Measurements from ENCODE around the gene PANK2. TPM values are rescaled to one million over a fixed set of nuclear protein-coding genes. Genes with fewer than 3 reads are reported as not detected.

PANK2 gene
- total and polyA plus RNA-seq, 2 experiments from 2014 or later = 36.1 to 72.0 TPM

DNA sequence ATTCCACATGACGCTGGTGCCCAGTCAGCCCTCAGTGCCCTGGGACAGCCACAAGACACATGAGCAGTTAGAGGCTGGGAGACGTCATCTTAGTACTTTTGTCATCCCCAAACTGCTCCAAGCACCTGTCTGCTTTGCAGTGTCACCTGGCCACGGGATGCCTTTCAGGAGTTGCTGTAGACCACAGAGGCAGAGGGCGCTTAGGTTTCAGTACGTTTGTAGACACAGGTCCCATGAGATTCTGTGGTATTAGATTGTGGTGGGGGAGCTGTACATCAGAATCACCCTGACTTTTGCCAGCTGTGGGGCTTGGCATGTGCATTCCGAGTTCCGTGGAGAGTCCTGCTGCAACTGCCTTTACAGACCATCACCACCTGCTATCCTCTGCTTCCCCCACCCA is 25.9 kb upstream of the PANK2 start:
- Histone ChIP-seq H3K36me3 (ENCODE audit: insufficient read depth) (peaks cover 7% of the 10 kb centered on the region), H3F3A (replicated peaks; ENCODE audit: low read depth) (no peaks in the 10 kb centered on the region), H3K27ac (ENCODE audit: low read depth) (no peak overlapping the region), H4K20me1 (replicated peaks; ENCODE audit: insufficient read depth) (no peaks in the 10 kb centered on the region), H3K9me2 (ENCODE audit: insufficient read depth) (no peaks in the 10 kb centered on the region), H3K27me3 (ENCODE audit: insufficient read depth) (no peaks in the 10 kb centered on the region), H3K4me2 (no peak overlapping the region), H3K4me3 (no peak overlapping the region), H2AFZ (no peak overlapping the region), H3K79me2 (replicated peaks; ENCODE audit: insufficient read depth) (no peaks in the 10 kb centered on the region), H3K4me1 (ENCODE audit: insufficient read depth) (no peaks in the 10 kb centered on the region)
- no peak overlapping the region for H3K4me3 Mint-ChIP-seq
- ATAC-seq (no peak), DNase-seq (ENCODE audit: low spot score) (no peak)
- peaks cover 10% of the 10 kb centered on the region for H3K27me3 Mint-ChIP-seq (ENCODE audit: insufficient read depth, low read depth, poor library complexity)
- peaks cover 50% of the 10 kb centered on the region for H3K36me3 Mint-ChIP-seq (ENCODE audit: low read depth)
- H3K4me1 Mint-ChIP-seq = no peaks in the 10 kb centered on the region
- no peak for TF ChIP-seq STAT1 (IDR thresholded peaks at IDR 0.05; ENCODE audit: unreplicated experiment)
- TF ChIP-seq CREB1 (CRISPR knock-in tag; IDR thresholded peaks at IDR 0.05; ENCODE audit: low read depth) = no peak
- TF ChIP-seq POLR2AphosphoS5 (IDR thresholded peaks at IDR 0.05; ENCODE audit: low read depth) = no peak
- no peak for TF ChIP-seq REST (IDR thresholded peaks at IDR 0.05; ENCODE audit: unreplicated experiment)
- TF ChIP-seq ZNF114 (CRISPR knock-in tag; IDR thresholded peaks at IDR 0.05) = no peak
- TF ChIP-seq NANOG (IDR thresholded peaks at IDR 0.05; ENCODE audit: borderline replicate concordance) = no peak
- no peak for TF ChIP-seq EZH2 (IDR thresholded peaks at IDR 0.05; ENCODE audit: low read depth, unreplicated experiment)
- H3K9me3 Mint-ChIP-seq = peaks cover 13% of the 10 kb centered on the region; the same call in 2 of the 3 replicates
- no peak overlapping the region for H3K27ac Mint-ChIP-seq

DNA sequence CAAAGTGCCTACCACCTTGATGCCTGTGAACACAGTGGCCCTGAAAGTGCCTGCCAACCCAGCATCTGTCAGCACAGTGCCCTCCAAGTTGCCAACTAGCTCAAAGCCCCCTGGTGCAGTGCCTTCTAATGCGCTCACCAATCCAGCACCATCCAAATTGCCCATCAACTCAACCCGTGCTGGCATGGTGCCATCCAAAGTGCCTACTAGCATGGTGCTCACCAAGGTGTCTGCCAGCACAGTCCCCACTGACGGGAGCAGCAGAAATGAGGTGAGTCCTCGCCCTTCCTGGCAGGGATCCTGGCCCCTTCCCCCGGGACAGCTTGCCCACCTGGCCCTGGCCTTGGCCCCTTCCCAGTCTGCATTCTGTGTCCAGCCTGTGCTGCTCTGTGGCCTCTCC is 24.7 kb upstream of the PANK2 start:
- Mint-ChIP-seq H3K27ac (no peak overlapping the region), H3K9me3 (peaks cover 13% of the 10 kb centered on the region; the same call in 2 of the 3 replicates), H3K4me1 (no peaks in the 10 kb centered on the region), H3K27me3 (ENCODE audit: insufficient read depth, low read depth, poor library complexity) (peaks cover 10% of the 10 kb centered on the region), H3K36me3 (ENCODE audit: low read depth) (peaks cover 44% of the 10 kb centered on the region), H3K4me3 (no peak overlapping the region)
- Histone ChIP-seq H3K79me2 (replicated peaks; ENCODE audit: insufficient read depth) (no peaks in the 10 kb centered on the region), H4K20me1 (replicated peaks; ENCODE audit: insufficient read depth) (no peaks in the 10 kb centered on the region), H3K9me2 (ENCODE audit: insufficient read depth) (no peaks in the 10 kb centered on the region), H3K4me2 (no peak overlapping the region), H3K27ac (ENCODE audit: low read depth) (no peak overlapping the region), H3K4me1 (ENCODE audit: insufficient read depth) (no peaks in the 10 kb centered on the region), H3K27me3 (ENCODE audit: insufficient read depth) (no peaks in the 10 kb centered on the region), H3K36me3 (ENCODE audit: insufficient read depth) (peaks cover 7% of the 10 kb centered on the region), H2AFZ (no peak overlapping the region), H3F3A (replicated peaks; ENCODE audit: low read depth) (no peaks in the 10 kb centered on the region), H3K4me3 (no peak overlapping the region)
- no peak for ATAC-seq
- DNase-seq (ENCODE audit: low spot score) = no peak
- TF ChIP-seq ZNF331 (CRISPR knock-in tag; IDR thresholded peaks at IDR 0.05; ENCODE audit: low read depth) (no peak), EZH2 (IDR thresholded peaks at IDR 0.05; ENCODE audit: low read depth, unreplicated experiment) (no peak), POLR2AphosphoS5 (IDR thresholded peaks at IDR 0.05; ENCODE audit: low read depth) (no peak), CREB1 (CRISPR knock-in tag; IDR thresholded peaks at IDR 0.05; ENCODE audit: low read depth) (no peak), ZNF114 (CRISPR knock-in tag; IDR thresholded peaks at IDR 0.05) (no peak), EZH2phosphoT487 (IDR thresholded peaks at IDR 0.05; ENCODE audit: unreplicated experiment) (no peak), NANOG (IDR thresholded peaks at IDR 0.05; ENCODE audit: borderline replicate concordance) (no peak), ETS1 (IDR thresholded peaks at IDR 0.05) (no peak)
- TF ChIP-seq, protein P1, sequence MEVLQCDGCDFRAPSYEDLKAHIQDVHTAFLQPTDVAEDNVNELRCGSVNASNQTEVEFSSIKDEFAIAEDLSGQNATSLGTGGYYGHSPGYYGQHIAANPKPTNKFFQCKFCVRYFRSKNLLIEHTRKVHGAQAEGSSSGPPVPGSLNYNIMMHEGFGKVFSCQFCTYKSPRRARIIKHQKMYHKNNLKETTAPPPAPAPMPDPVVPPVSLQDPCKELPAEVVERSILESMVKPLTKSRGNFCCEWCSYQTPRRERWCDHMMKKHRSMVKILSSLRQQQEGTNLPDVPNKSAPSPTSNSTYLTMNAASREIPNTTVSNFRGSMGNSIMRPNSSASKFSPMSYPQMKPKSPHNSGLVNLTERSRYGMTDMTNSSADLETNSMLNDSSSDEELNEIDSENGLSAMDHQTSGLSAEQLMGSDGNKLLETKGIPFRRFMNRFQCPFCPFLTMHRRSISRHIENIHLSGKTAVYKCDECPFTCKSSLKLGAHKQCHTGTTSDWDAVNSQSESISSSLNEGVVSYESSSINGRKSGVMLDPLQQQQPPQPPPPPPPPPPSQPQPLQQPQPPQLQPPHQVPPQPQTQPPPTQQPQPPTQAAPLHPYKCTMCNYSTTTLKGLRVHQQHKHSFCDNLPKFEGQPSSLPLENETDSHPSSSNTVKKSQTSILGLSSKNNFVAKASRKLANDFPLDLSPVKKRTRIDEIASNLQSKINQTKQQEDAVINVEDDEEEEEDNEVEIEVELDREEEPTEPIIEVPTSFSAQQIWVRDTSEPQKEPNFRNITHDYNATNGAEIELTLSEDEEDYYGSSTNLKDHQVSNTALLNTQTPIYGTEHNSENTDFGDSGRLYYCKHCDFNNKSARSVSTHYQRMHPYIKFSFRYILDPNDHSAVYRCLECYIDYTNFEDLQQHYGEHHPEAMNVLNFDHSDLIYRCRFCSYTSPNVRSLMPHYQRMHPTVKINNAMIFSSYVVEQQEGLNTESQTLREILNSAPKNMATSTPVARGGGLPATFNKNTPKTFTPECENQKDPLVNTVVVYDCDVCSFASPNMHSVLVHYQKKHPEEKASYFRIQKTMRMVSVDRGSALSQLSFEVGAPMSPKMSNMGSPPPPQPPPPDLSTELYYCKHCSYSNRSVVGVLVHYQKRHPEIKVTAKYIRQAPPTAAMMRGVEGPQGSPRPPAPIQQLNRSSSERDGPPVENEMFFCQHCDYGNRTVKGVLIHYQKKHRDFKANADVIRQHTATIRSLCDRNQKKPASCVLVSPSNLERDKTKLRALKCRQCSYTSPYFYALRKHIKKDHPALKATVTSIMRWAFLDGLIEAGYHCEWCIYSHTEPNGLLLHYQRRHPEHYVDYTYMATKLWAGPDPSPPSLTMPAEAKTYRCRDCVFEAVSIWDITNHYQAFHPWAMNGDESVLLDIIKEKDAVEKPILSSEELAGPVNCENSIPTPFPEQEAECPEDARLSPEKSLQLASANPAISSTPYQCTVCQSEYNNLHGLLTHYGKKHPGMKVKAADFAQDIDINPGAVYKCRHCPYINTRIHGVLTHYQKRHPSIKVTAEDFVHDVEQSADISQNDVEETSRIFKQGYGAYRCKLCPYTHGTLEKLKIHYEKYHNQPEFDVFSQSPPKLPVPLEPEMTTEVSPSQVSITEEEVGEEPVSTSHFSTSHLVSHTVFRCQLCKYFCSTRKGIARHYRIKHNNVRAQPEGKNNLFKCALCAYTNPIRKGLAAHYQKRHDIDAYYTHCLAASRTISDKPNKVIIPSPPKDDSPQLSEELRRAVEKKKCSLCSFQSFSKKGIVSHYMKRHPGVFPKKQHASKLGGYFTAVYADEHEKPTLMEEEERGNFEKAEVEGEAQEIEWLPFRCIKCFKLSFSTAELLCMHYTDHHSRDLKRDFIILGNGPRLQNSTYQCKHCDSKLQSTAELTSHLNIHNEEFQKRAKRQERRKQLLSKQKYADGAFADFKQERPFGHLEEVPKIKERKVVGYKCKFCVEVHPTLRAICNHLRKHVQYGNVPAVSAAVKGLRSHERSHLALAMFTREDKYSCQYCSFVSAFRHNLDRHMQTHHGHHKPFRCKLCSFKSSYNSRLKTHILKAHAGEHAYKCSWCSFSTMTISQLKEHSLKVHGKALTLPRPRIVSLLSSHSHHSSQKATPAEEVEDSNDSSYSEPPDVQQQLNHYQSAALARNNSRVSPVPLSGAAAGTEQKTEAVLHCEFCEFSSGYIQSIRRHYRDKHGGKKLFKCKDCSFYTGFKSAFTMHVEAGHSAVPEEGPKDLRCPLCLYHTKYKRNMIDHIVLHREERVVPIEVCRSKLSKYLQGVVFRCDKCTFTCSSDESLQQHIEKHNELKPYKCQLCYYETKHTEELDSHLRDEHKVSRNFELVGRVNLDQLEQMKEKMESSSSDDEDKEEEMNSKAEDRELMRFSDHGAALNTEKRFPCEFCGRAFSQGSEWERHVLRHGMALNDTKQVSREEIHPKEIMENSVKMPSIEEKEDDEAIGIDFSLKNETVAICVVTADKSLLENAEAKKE (CRISPR knock-in tag; IDR thresholded peaks at IDR 0.05) = no peak

All from GM23338 (cell line).